ENCODE data around the gene PFKFB4. TPM values are rescaled to one million over a fixed set of nuclear protein-coding genes. Genes with fewer than 3 reads are reported as not detected.
A peak's percentile ranks its signal among the peaks of the same experiment; 100 is the strongest.

PFKFB4 gene
- total RNA-seq, 1 donor from 2014 or later, result 19.2 TPM

DNA sequence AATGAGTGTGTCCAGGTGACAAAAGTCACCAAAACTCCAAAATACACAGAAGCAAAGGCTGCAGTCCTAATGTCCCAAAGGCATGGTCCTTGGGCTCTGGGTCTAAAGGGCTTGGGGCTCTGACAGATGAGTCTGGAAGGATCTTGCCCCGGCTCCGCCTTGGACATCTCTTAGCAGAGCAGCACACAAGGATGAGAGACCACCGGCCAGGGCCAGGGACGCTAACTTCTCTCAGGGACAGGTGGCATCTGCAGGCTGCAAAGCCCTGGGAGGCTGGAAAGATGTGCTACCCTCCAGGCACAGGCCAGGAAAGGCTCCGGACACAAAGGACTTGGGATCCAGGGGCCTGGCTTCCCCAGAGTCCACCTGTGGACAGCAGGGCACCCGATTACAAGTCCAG is 38.5 kb downstream of the PFKFB4 start:
- no peak for DNase-seq (ENCODE audit: low read depth, low spot score)
- Mint-ChIP-seq H3K4me3 (no peak overlapping the region), H3K27me3 (ENCODE audit: low read depth) (no peaks in the 10 kb centered on the region), H3K9me3 (no peaks in the 10 kb centered on the region), H3K4me1 (no peaks in the 10 kb centered on the region), H3K36me3 (ENCODE audit: low read depth) (no peaks in the 10 kb centered on the region), H3K27ac (ENCODE audit: unreplicated experiment) (peak overlapping the region; percentile 50)
- TF ChIP-seq, protein P1, sequence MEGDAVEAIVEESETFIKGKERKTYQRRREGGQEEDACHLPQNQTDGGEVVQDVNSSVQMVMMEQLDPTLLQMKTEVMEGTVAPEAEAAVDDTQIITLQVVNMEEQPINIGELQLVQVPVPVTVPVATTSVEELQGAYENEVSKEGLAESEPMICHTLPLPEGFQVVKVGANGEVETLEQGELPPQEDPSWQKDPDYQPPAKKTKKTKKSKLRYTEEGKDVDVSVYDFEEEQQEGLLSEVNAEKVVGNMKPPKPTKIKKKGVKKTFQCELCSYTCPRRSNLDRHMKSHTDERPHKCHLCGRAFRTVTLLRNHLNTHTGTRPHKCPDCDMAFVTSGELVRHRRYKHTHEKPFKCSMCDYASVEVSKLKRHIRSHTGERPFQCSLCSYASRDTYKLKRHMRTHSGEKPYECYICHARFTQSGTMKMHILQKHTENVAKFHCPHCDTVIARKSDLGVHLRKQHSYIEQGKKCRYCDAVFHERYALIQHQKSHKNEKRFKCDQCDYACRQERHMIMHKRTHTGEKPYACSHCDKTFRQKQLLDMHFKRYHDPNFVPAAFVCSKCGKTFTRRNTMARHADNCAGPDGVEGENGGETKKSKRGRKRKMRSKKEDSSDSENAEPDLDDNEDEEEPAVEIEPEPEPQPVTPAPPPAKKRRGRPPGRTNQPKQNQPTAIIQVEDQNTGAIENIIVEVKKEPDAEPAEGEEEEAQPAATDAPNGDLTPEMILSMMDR (conservative IDR thresholded peaks at IDR 0.05), result no peak

GRCh38 chr3:48516571-48516970 is 40.0 kb downstream of the PFKFB4 start:
- TF ChIP-seq, protein P1 (conservative IDR thresholded peaks at IDR 0.05), result no peak
- H3K27me3 Mint-ChIP-seq (ENCODE audit: low read depth), result no peaks in the 10 kb centered on the region
- H3K4me3 Mint-ChIP-seq, result no peak overlapping the region
- H3K27ac Mint-ChIP-seq (ENCODE audit: unreplicated experiment), result no peak overlapping the region
- H3K9me3 Mint-ChIP-seq, result no peaks in the 10 kb centered on the region
- H3K36me3 Mint-ChIP-seq (ENCODE audit: low read depth), result no peaks in the 10 kb centered on the region
- no peak for DNase-seq (ENCODE audit: low read depth, low spot score)
- H3K4me1 Mint-ChIP-seq, result no peaks in the 10 kb centered on the region

DNA sequence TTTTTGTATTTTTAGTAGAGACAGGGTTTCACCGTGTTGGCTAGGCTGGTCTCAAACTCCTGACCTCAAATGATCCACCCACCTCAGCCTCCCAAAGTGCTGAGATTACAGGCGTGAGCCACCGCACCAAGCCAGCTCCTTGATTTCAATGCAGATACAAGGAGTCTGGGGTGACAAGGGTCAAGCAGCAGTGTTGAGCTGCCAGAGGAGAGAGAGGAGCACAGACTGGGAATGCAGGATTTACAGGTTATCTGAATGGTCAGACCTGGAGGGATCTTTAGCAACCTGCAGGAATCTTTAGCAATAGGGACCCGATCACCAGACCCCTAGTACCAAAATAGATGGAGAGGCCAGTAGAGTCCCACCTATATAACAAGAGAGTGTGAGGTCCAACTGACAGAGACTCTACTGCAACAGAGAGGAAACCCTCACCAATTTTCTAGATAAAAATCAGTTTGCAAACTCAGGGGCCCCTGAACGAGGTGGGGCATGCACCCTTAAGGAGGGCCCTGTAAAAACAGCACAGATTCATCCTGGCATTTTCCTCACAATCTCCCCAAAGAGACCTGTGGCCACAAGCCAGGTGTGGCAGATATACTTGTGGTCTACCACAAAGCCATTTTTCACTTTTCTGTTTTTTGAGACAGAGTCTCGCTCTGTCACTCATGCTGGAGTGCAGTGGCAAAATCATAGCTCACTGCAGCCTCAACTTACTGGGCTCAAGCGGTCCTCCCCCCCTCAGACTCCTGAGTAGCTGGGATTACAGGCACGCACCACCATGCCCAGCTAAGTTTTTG is 42.0 kb downstream of the PFKFB4 start:
- no peak overlapping the region for H3K4me3 Mint-ChIP-seq
- peaks cover 6% of the 10 kb centered on the region for H3K4me1 Mint-ChIP-seq
- no peak overlapping the region for H3K27ac Mint-ChIP-seq (ENCODE audit: unreplicated experiment)
- H3K9me3 Mint-ChIP-seq, result no peaks in the 10 kb centered on the region
- TF ChIP-seq, protein P1 (conservative IDR thresholded peaks at IDR 0.05), result no peak
- H3K27me3 Mint-ChIP-seq (ENCODE audit: low read depth), result no peaks in the 10 kb centered on the region
- no peaks in the 10 kb centered on the region for H3K36me3 Mint-ChIP-seq (ENCODE audit: low read depth)
- DNase-seq (ENCODE audit: low read depth, low spot score), result no peak

DNA sequence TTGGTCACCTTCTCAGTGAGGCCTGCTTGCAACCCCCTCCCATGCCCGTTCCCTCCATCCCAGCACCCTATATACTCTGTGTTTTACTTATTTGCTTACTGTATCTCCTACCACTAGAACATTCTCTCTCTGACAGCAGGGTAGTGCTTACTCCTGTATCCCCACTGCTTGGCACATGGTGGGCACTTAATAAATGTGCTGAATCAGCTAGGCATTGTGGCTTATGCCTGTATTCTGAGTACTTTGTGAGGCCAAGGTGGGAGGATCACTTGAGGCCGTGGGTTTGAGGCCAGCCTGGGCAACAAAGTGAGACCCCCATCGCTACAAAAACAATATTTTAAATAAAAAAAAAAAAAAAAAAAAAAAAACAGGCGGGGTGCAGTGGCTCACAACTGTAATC is 45.1 kb downstream of the PFKFB4 start:
- TF ChIP-seq, protein P1 (conservative IDR thresholded peaks at IDR 0.05), result no peak
- no peak for DNase-seq (ENCODE audit: low read depth, low spot score)
- peak overlapping the region; percentile 64 for H3K4me3 Mint-ChIP-seq
- no peaks in the 10 kb centered on the region for H3K36me3 Mint-ChIP-seq (ENCODE audit: low read depth)
- H3K27ac Mint-ChIP-seq (ENCODE audit: unreplicated experiment), result peak overlapping the region; percentile 73
- H3K27me3 Mint-ChIP-seq (ENCODE audit: low read depth), result no peaks in the 10 kb centered on the region
- no peaks in the 10 kb centered on the region for H3K9me3 Mint-ChIP-seq
- H3K4me1 Mint-ChIP-seq, result peaks cover 6% of the 10 kb centered on the region

DNA sequence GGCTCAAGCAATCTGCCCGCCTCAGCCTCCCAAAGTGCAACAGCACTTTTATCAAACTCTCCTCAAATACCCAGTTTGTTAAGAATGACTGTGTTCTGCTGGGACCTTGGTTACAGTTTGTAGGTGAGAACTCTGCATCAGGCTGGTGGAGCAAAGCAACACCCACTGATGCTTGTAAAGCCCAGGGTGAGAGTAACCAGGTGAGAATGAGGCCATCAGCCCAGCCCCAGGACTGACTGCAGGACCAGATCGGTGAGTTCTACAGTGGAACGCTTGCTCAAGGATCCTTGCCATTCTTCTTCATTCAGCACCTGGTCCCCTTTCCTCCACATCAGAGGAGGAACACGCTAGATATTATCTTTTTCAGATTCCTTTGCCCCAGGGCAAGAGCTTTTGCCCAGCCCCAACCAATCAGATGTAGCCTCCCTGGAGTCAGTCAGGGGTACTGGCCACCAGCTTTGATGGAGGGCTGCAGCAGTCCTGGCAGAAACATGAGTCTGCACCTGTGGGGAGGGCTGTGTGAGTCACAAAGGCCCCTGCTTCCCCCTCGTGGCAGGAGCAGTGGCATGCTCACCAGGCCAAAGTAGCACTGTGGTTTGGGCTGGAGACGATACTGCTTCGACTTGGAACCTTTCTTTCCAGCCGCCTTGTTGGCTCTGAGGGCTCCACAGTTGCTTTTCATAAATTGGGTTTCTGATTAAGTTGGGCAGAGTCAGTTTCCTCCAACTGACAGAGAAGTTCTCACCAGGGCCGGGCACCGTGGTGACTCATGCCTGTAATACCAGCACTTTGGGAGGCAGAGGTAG is 49.1 kb downstream of the PFKFB4 start:
- Mint-ChIP-seq H3K9me3 (no peaks in the 10 kb centered on the region), H3K4me1 (peaks cover 12% of the 10 kb centered on the region), H3K27me3 (ENCODE audit: low read depth) (no peaks in the 10 kb centered on the region), H3K4me3 (peak overlapping the region; percentile 21), H3K27ac (ENCODE audit: unreplicated experiment) (no peak overlapping the region), H3K36me3 (ENCODE audit: low read depth) (no peaks in the 10 kb centered on the region)
- TF ChIP-seq, protein P1 (conservative IDR thresholded peaks at IDR 0.05), result peak; percentile 69
- peak; percentile 23 for DNase-seq (ENCODE audit: low read depth, low spot score)

Data from neural crest cell (in vitro differentiated cells).